Measurements from ENCODE around the gene AMPD1. TPM values are rescaled to one million over a fixed set of nuclear protein-coding genes. Genes with fewer than 3 reads are reported as not detected.

AMPD1 gene
- total RNA-seq, 4 donors from 2014 or later, result 1.3 TPM; not detected in 3

DNA sequence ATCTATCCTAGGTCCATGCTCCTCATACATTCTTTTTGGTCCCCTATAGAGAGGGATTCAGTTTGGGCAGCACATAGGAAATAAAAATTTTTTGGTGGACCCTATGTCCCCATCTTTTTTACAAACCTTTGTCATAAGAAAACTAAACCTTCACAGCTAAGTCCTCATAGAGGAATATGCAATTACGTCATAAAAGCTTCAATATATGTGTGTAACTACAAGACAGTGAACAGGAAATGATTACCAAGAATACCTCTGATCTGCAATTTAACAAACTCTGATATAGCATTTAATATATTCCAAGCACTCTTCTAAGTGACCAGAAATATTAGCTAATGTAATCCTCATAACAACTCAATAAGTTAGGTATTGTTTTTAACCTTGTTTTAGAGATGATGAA is 19.2 kb downstream of the AMPD1 start:
- Histone ChIP-seq H3K4me1 (no peaks in the 10 kb centered on the region), H3K27me3 (no peaks in the 10 kb centered on the region), H3K9me3 (no peaks in the 10 kb centered on the region), H3K4me3 (no peak overlapping the region), H3K36me3 (no peaks in the 10 kb centered on the region), H3K27ac (no peak overlapping the region)
- TF ChIP-seq CTCF (IDR thresholded peaks at IDR 0.05) (no peak), POLR2A (IDR thresholded peaks at IDR 0.05) (no peak)
- intact Hi-C loops (cut with DNase I; ENCODE audit: low total_unique reads), result no loop called here
- no peak for DNase-seq

DNA sequence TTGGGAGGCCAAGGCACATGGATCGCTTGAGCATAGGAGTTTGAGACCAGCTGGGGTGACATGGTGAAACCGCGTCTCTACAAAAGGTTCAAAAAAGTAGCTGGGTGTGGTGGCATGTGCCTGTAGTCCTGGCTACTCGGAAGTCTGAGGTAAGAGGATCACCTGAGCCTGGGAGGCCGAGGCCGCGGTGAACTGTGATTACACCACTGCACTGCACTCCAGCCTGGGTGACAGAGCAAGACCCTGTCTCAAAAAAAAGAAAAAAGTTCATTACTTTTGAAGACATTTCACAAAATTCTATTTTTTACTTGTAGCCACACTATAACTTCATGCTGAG is 23.4 kb downstream of the AMPD1 start:
- Histone ChIP-seq H3K4me3 (no peak overlapping the region), H3K27ac (no peak overlapping the region), H3K4me1 (no peaks in the 10 kb centered on the region), H3K27me3 (no peaks in the 10 kb centered on the region), H3K36me3 (no peaks in the 10 kb centered on the region), H3K9me3 (no peaks in the 10 kb centered on the region)
- intact Hi-C loops (cut with DNase I; ENCODE audit: low total_unique reads), result no loop called here
- TF ChIP-seq POLR2A (IDR thresholded peaks at IDR 0.05), result no peak
- no peak for TF ChIP-seq CTCF (IDR thresholded peaks at IDR 0.05)
- no peak for DNase-seq

- intact Hi-C loops (cut with DNase I; ENCODE audit: low total_unique reads), result no loop called here
- Histone ChIP-seq H3K27me3 (no peaks in the 10 kb centered on the region), H3K36me3 (no peaks in the 10 kb centered on the region), H3K4me3 (no peak overlapping the region), H3K9me3 (no peaks in the 10 kb centered on the region), H3K4me1 (no peaks in the 10 kb centered on the region), H3K27ac (no peak overlapping the region)
- no peak for DNase-seq
- TF ChIP-seq CTCF (IDR thresholded peaks at IDR 0.05) (peak in 1 of 4 experiments; percentile 18), POLR2A (IDR thresholded peaks at IDR 0.05) (no peak)
Observed at GRCh38 chr1:114671011-114671938, 24.1 kb downstream of the AMPD1 start.

DNA sequence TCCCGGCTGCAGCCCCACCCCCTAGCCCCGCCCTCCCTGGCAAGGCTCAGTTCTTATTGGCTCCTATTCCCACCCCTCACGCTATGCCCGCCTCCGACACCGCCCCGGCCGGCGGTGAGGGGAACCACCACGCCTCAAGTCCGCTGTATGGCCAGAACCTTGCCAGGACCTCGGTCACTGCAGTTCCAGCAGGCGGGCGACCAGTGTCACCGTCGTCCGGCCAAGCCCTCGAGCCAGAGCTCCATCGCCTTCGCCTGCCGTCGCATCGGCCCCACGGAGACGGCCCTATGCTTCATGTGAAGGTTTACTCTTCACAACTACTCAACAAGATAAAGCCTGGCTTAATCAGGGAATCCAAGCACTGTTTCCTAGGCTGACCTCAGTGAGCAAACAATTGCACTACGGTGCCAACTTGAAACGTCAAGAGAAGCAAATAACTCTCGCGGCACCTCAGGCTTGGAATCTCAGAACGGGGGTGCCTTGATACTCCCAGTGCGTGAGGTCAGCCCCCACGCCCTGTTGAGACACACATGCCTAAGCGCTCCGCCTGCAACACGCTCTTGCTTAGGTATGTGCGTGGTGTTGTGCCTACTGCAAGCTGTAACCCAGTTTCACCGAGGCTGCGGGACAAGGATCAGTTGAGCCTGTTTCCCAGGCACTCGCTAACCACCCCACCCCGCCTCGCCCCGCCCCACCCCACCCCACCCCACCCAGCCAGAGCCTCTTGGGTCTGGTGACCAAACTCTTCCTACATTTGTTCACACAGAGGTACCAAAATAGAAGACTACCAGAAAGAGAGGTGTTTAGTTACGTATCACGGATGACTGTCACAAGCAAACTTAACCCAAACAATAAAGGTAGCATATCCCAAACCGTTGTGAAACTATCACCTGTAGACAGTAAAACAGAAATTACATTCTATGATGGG is 25.0 kb downstream of the AMPD1 start:
- intact Hi-C loops (cut with DNase I; ENCODE audit: low total_unique reads), result no loop called here
- Histone ChIP-seq H3K4me1 (no peaks in the 10 kb centered on the region), H3K4me3 (peak overlapping the region; percentile 56 to 79), H3K36me3 (no peaks in the 10 kb centered on the region), H3K27me3 (no peaks in the 10 kb centered on the region), H3K9me3 (no peaks in the 10 kb centered on the region), H3K27ac (peak overlapping the region; percentile 43 to 81)
- peak; percentile 92 to 94 for DNase-seq
- TF ChIP-seq CTCF (IDR thresholded peaks at IDR 0.05), result peak in 3 of 4 experiments; percentile 15 to 36 (median 20)
- TF ChIP-seq POLR2A (IDR thresholded peaks at IDR 0.05), result peak; percentile 55 to 71
